ENCODE measurements around the gene CDH18.

- TF ChIP-seq, protein P1, sequence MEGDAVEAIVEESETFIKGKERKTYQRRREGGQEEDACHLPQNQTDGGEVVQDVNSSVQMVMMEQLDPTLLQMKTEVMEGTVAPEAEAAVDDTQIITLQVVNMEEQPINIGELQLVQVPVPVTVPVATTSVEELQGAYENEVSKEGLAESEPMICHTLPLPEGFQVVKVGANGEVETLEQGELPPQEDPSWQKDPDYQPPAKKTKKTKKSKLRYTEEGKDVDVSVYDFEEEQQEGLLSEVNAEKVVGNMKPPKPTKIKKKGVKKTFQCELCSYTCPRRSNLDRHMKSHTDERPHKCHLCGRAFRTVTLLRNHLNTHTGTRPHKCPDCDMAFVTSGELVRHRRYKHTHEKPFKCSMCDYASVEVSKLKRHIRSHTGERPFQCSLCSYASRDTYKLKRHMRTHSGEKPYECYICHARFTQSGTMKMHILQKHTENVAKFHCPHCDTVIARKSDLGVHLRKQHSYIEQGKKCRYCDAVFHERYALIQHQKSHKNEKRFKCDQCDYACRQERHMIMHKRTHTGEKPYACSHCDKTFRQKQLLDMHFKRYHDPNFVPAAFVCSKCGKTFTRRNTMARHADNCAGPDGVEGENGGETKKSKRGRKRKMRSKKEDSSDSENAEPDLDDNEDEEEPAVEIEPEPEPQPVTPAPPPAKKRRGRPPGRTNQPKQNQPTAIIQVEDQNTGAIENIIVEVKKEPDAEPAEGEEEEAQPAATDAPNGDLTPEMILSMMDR (IDR thresholded peaks at IDR 0.05; ENCODE audit: low read length): no peak
- no peak for TF ChIP-seq EZH2 (IDR thresholded peaks at IDR 0.05; ENCODE audit: borderline replicate concordance, low read length)
Observed at GRCh38 chr5:19977099-19977498, 10.9 kb downstream of the CDH18 start.

All from OCI-LY1 (cell line).